SJSA1 (cell line): ENCODE measurements around the gene GRAP2. TPM values are rescaled to one million over a fixed set of nuclear protein-coding genes. Genes with fewer than 3 reads are reported as not detected.

Experiments used
- DNase-seq, 2 experiments: peaks; one replicate each; pipeline ENCODE4 v3.0.0-alpha.2; 2015 to 2020; ENCODE audit warnings: low spot score in 2 of 2, low read depth in 1 of 2
- H3K27ac ChIP-seq: fragments of 250-450 bp; sonication (Bioruptor Pico); 2 replicates; pipeline ENCODE4 v1.5.1; 2020; ENCODE audit warnings: mild to moderate bottlenecking, moderate library complexity
- H3K27me3 ChIP-seq: fragments of 250-450 bp; sonication (Bioruptor Pico); replicated peaks from 2 replicates; pipeline ENCODE4 v1.5.1; 2020; ENCODE audit warnings: mild to moderate bottlenecking, moderate library complexity
- H3K36me3 ChIP-seq: fragments of 250-450 bp; sonication (Bioruptor Pico); 2 replicates; pipeline ENCODE4 v1.5.1; 2020; ENCODE audit warnings: mild to moderate bottlenecking
- H3K4me1 ChIP-seq: fragments of 250-450 bp; sonication (Bioruptor Pico); replicated peaks from 2 replicates; pipeline ENCODE4 v1.6.1; 2021; ENCODE audit warnings: mild to moderate bottlenecking
- H3K4me3 ChIP-seq: fragments of 250-450 bp; sonication (Bioruptor Pico); 2 replicates; pipeline ENCODE4 v1.5.1; 2020; ENCODE audit warnings: mild to moderate bottlenecking
- H3K9me3 ChIP-seq: fragments of 250-450 bp; sonication (Bioruptor Pico); replicated peaks from 2 replicates; pipeline ENCODE4 v1.5.1; 2020; ENCODE audit warnings: mild to moderate bottlenecking
- total RNA-seq: library from RNA; depleted of rRNA; stranded (reverse); fragments of >200 nt; shearing (Covaris generic); gene quantifications from 2 replicates; pipeline ENCODE4 v1.2.3, GENCODE V29; 2014; rRNA removed

The GRAP2 gene
- total RNA-seq, 1 experiment from 2014 or later, result 0.61 TPM

- Histone ChIP-seq H3K4me1 (no peaks in the 10 kb centered on the region), H3K27me3 (0 out of 2 replicates have a peak, but pooled peaks cover 4% of the 10 kb centered on the region), H3K9me3 (no peaks in the 10 kb centered on the region), H3K27ac (no peak overlapping the region), H3K4me3 (no peak overlapping the region), H3K36me3 (no peaks in the 10 kb centered on the region)
- no peak for DNase-seq
Measured at GRCh38 chr22:40009951-40010671, 109.2 kb downstream of the GRAP2 start.

- no peaks in the 10 kb centered on the region for H3K9me3 ChIP-seq
Measured at GRCh38 chr22:40010746-40011145, 109.9 kb downstream of the GRAP2 start.

GRCh38 chr22:40014667-40015248 lies 113.9 kb downstream of the GRAP2 start:
- DNase-seq, result no peak
- no peak overlapping the region for H3K27ac ChIP-seq
- H3K36me3 ChIP-seq, result no peaks in the 10 kb centered on the region
- no peaks in the 10 kb centered on the region for H3K9me3 ChIP-seq
- no peaks in the 10 kb centered on the region for H3K4me1 ChIP-seq
- H3K4me3 ChIP-seq, result no peak overlapping the region
- 0 out of 2 replicates have a peak, but pooled peaks cover 4% of the 10 kb centered on the region for H3K27me3 ChIP-seq

More at GRCh38 chr22:40010746-40011145, 109.9 kb downstream of the GRAP2 start:
- H3K27me3 ChIP-seq, result 0 out of 2 replicates have a peak, but pooled peaks cover 4% of the 10 kb centered on the region
- DNase-seq, result no peak
- H3K36me3 ChIP-seq, result no peaks in the 10 kb centered on the region
- H3K4me1 ChIP-seq, result no peaks in the 10 kb centered on the region
- no peak overlapping the region for H3K4me3 ChIP-seq
- H3K27ac ChIP-seq, result no peak overlapping the region

- H3K27ac ChIP-seq, result no peak overlapping the region
- no peak overlapping the region for H3K4me3 ChIP-seq
- no peak for DNase-seq
- no peaks in the 10 kb centered on the region for H3K4me1 ChIP-seq
- H3K9me3 ChIP-seq, result no peaks in the 10 kb centered on the region
- 0 out of 2 replicates have a peak, but pooled peaks cover 4% of the 10 kb centered on the region for H3K27me3 ChIP-seq
- no peaks in the 10 kb centered on the region for H3K36me3 ChIP-seq
Measured at GRCh38 chr22:40015358-40015976, 114.6 kb downstream of the GRAP2 start.

- Histone ChIP-seq H3K4me1 (no peaks in the 10 kb centered on the region), H3K9me3 (no peaks in the 10 kb centered on the region), H3K4me3 (no peak overlapping the region), H3K27ac (no peak overlapping the region), H3K36me3 (no peaks in the 10 kb centered on the region), H3K27me3 (0 out of 2 replicates have a peak, but pooled peaks cover 4% of the 10 kb centered on the region)
- no peak for DNase-seq
Measured at GRCh38 chr22:40018051-40018450, 117.2 kb downstream of the GRAP2 start.

GRCh38 chr22:40019100-40019499 lies 118.2 kb downstream of the GRAP2 start:
- DNase-seq, result no peak

GRCh38 chr22:40020956-40021355 lies 120.1 kb downstream of the GRAP2 start:
- no peaks in the 10 kb centered on the region for H3K36me3 ChIP-seq
- no peaks in the 10 kb centered on the region for H3K27me3 ChIP-seq
- H3K9me3 ChIP-seq, result no peaks in the 10 kb centered on the region
- H3K27ac ChIP-seq, result no peak overlapping the region
- no peak for DNase-seq
- no peaks in the 10 kb centered on the region; the same call in 1 of the 2 replicates for H3K4me1 ChIP-seq
- H3K4me3 ChIP-seq, result no peak overlapping the region

More at GRCh38 chr22:40019100-40019499, 118.2 kb downstream of the GRAP2 start:
- Histone ChIP-seq H3K36me3 (no peaks in the 10 kb centered on the region), H3K4me1 (no peaks in the 10 kb centered on the region), H3K9me3 (no peaks in the 10 kb centered on the region), H3K4me3 (no peak overlapping the region), H3K27me3 (0 out of 2 replicates have a peak, but pooled peaks cover 4% of the 10 kb centered on the region), H3K27ac (no peak overlapping the region)

- H3K4me1 ChIP-seq, result no peaks in the 10 kb centered on the region; the same call in 1 of the 2 replicates
- no peak overlapping the region for H3K27ac ChIP-seq
- H3K4me3 ChIP-seq, result no peak overlapping the region
- no peaks in the 10 kb centered on the region for H3K27me3 ChIP-seq
- DNase-seq, result no peak
- no peaks in the 10 kb centered on the region for H3K9me3 ChIP-seq
- H3K36me3 ChIP-seq, result no peaks in the 10 kb centered on the region
Measured at GRCh38 chr22:40021401-40022000, 120.6 kb downstream of the GRAP2 start.

GRCh38 chr22:40022536-40023240 lies 121.8 kb downstream of the GRAP2 start:
- H3K4me1 ChIP-seq, result no peaks in the 10 kb centered on the region; the same call in 1 of the 2 replicates
- no peaks in the 10 kb centered on the region for H3K27me3 ChIP-seq
- no peak for DNase-seq
- no peaks in the 10 kb centered on the region for H3K36me3 ChIP-seq
- H3K27ac ChIP-seq, result no peak overlapping the region
- no peaks in the 10 kb centered on the region for H3K9me3 ChIP-seq
- H3K4me3 ChIP-seq, result no peak overlapping the region

Other genes starting within 250 kb of the GRAP2 start
- not detected in 2 replicates for gene ENTHD1, start 7.3 kb upstream of the GRAP2 start, total RNA-seq
- gene TMA7B, start 59.3 kb downstream of the GRAP2 start, total RNA-seq, result not detected in 2 replicates
- not detected in 2 replicates for gene FAM83F, start 93.9 kb downstream of the GRAP2 start, total RNA-seq